HEK293 (cell line): ENCODE measurements around the gene C17orf107.
A peak's percentile ranks its signal among the peaks of the same experiment; 100 is the strongest.

Experiments
- MEIS1 ChIP-seq: sonication (generic); formaldehyde crosslinking; IDR thresholded peaks from 2 replicates; pipeline ENCODE4 v1.8.1; 2022; ENCODE audit warnings: missing genetic modification reagents, mild to moderate bottlenecking, borderline replicate concordance
- MZF1 ChIP-seq: fragments of 450-650 bp; formaldehyde crosslinking; IDR thresholded peaks from 2 replicates; pipeline ENCODE4 v1.5.1; 2017; ENCODE audit warnings: missing biosample characterization, missing genetic modification characterization, borderline replicate concordance
- OSR2 ChIP-seq: fragments of 450-650 bp; formaldehyde crosslinking; IDR thresholded peaks from 2 replicates; pipeline ENCODE4 v1.5.1; 2016; ENCODE audit warnings: missing biosample characterization, missing genetic modification characterization
- SETDB1 ChIP-seq: IDR thresholded peaks from one replicate; pipeline ENCODE4 v1.6.1; 2017; ENCODE audit warnings: mild to moderate bottlenecking, low read length, moderate library complexity, mixed read lengths; ENCODE audit not compliant: insufficient read length
- TRIM28 ChIP-seq: IDR thresholded peaks from 2 replicates; pipeline ENCODE4 v1.6.1; 2011; ENCODE audit warnings: low read length, control low read depth, borderline replicate concordance
- ZBTB48 ChIP-seq: fragments of 450-650 bp; formaldehyde crosslinking; IDR thresholded peaks from 2 replicates; pipeline ENCODE4 v1.5.1; 2016; ENCODE audit warnings: missing biosample characterization, missing genetic modification characterization
- ZFHX2 ChIP-seq: fragments of 450-650 bp; formaldehyde crosslinking; conservative IDR thresholded peaks from 2 replicates; pipeline ENCODE4 v1.5.1; 2016; ENCODE audit warnings: missing biosample characterization, missing genetic modification characterization
- ZFP37 ChIP-seq: fragments of 450-650 bp; formaldehyde crosslinking; IDR thresholded peaks from 2 replicates; pipeline ENCODE4 v1.5.1; 2016; ENCODE audit warnings: missing biosample characterization, missing genetic modification characterization
- ZNF114 ChIP-seq: fragments of 450-650 bp; formaldehyde crosslinking; IDR thresholded peaks from 2 replicates; pipeline ENCODE4 v1.5.0; 2017; ENCODE audit warnings: missing biosample characterization, missing genetic modification characterization
- ZNF175 ChIP-seq: fragments of 450-650 bp; formaldehyde crosslinking; IDR thresholded peaks from 2 replicates; pipeline ENCODE4 v1.5.1; 2016; ENCODE audit warnings: missing biosample characterization, missing genetic modification characterization
- ZNF184 ChIP-seq: fragments of 450-650 bp; IDR thresholded peaks from 2 replicates; pipeline ENCODE4 v1.5.1; 2018; ENCODE audit warnings: missing biosample characterization, mild to moderate bottlenecking, missing genetic modification characterization
- ZNF23 ChIP-seq: fragments of 450-650 bp; formaldehyde crosslinking; IDR thresholded peaks from 2 replicates; pipeline ENCODE4 v1.5.1; 2016; ENCODE audit warnings: missing biosample characterization, missing genetic modification characterization, borderline replicate concordance
- ZNF274 ChIP-seq, 2 experiments: fragments of 200-500 bp in 1 of 2; fragments of 450-650 bp in 1 of 2; sonication (Bioruptor generic) in 1 of 2; formaldehyde crosslinking in 1 of 2; IDR thresholded peaks; 2 replicates each; pipeline versions ENCODE4 v1.5.1 to v1.6.1; 2014 to 2016; ENCODE audit warnings: borderline replicate concordance in 1 of 2, inconsistent platforms in 1 of 2, low read length in 1 of 2, missing biosample characterization in 1 of 2, missing genetic modification characterization in 1 of 2
- ZNF341 ChIP-seq: fragments of 450-650 bp; formaldehyde crosslinking; IDR thresholded peaks from 2 replicates; pipeline ENCODE4; 2016; ENCODE audit warnings: low read depth, missing biosample characterization, missing genetic modification characterization
- ZNF391 ChIP-seq: fragments of 450-650 bp; formaldehyde crosslinking; IDR thresholded peaks from 2 replicates; pipeline ENCODE4 v1.5.1; 2016; ENCODE audit warnings: low read depth, missing biosample characterization, missing genetic modification characterization, borderline replicate concordance
- ZNF404 ChIP-seq: fragments of 450-650 bp; formaldehyde crosslinking; IDR thresholded peaks from 2 replicates; pipeline ENCODE4 v1.5.1; 2017; ENCODE audit warnings: missing biosample characterization, missing genetic modification characterization
- ZNF501 ChIP-seq: fragments of 450-650 bp; formaldehyde crosslinking; IDR thresholded peaks from 2 replicates; pipeline ENCODE4 v1.5.1; 2016; ENCODE audit warnings: missing biosample characterization, missing genetic modification characterization
- ZNF544 ChIP-seq: fragments of 450-650 bp; formaldehyde crosslinking; IDR thresholded peaks from 2 replicates; pipeline ENCODE4 v1.5.0; 2017; ENCODE audit warnings: missing biosample characterization, missing genetic modification characterization
- ZNF626 ChIP-seq: fragments of 450-650 bp; sonication (Bioruptor Pico); formaldehyde crosslinking; IDR thresholded peaks from 2 replicates; pipeline ENCODE4 v1.5.1; 2018; ENCODE audit warnings: missing biosample characterization, missing genetic modification characterization, inconsistent platforms
- ZNF629 ChIP-seq: fragments of 450-650 bp; formaldehyde crosslinking; IDR thresholded peaks from 2 replicates; pipeline ENCODE4 v1.5.1; 2017; ENCODE audit warnings: missing biosample characterization, missing genetic modification characterization
- ZNF701 ChIP-seq: fragments of 450-650 bp; formaldehyde crosslinking; IDR thresholded peaks from 2 replicates; pipeline ENCODE4 v1.5.1; 2016; ENCODE audit warnings: missing biosample characterization, missing genetic modification characterization
- TF ChIP-seq, protein P1 (sequence below): fragments of 450-650 bp; formaldehyde crosslinking; IDR thresholded peaks from 2 replicates; pipeline ENCODE4 v1.5.1; 2016; ENCODE audit warnings: missing biosample characterization, missing genetic modification characterization
- TF ChIP-seq, protein P2 (sequence below): fragments of 450-650 bp; formaldehyde crosslinking; IDR thresholded peaks from 2 replicates; pipeline ENCODE4 v1.5.1; 2016; ENCODE audit warnings: missing biosample characterization, missing genetic modification characterization
- TF ChIP-seq, protein P3 (sequence below): fragments of 450-650 bp; formaldehyde crosslinking; IDR thresholded peaks from 2 replicates; pipeline ENCODE4 v1.5.1; 2016; ENCODE audit warnings: missing biosample characterization, missing genetic modification characterization, low read depth
- TF ChIP-seq, protein P4 (sequence below): fragments of 450-650 bp; formaldehyde crosslinking; IDR thresholded peaks from 2 replicates; pipeline ENCODE4 v1.5.1; 2016; ENCODE audit warnings: missing biosample characterization, missing genetic modification characterization, low read depth
- TF ChIP-seq, protein P5 (sequence below): fragments of 450-650 bp; formaldehyde crosslinking; IDR thresholded peaks from 2 replicates; pipeline ENCODE4 v1.5.1; 2017; ENCODE audit warnings: missing biosample characterization, missing genetic modification characterization
- TF ChIP-seq, protein P6 (sequence below): fragments of 450-650 bp; formaldehyde crosslinking; IDR thresholded peaks from 2 replicates; pipeline ENCODE4 v1.5.1; 2016; ENCODE audit warnings: missing biosample characterization, missing genetic modification characterization

The C17orf107 gene

DNA sequence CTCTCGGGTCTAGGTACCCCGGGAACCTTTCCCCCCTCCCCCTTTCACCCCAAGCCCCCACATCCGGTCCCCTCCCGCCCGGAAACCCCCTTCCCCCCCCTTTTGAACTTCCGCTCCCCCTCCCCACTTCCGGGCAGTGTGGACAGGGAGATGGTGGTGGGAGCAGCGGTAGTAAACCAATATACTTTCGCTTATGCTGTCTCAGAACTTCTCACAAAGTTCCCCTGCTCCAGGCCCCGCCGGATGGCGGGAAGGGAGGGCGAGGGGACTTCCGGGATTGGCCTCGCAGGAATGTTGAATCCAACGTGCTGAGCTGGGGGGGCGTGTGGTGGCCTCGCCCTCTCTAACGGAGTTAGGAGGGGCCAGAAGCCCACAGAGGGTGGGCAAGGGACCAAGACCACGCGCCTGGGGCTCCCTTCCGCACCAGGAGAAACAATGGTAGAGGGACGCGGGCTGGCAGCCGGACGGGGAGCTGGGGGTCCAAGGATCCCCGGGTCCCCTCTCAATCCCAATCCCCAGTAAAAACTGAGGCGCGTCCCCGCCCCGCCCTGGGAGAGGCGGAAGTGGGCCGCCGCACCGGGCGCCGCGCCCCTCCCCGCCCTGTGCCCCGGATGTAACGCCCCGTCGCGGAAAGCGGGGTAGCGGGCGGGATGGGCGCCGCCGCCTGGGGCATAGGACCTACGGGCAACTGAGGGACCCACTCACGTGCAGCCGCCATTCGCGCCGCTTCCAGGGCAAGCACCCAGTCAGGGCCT, 48.3 kb downstream of the C17orf107 start (continued):
- TF ChIP-seq ZNF629 (tag by site-specific recombination) = 0 out of 2 replicates have a peak, but pooled peaks have one; percentile 10
- 0 out of 2 replicates have a peak, but pooled peaks have one; percentile 66 for TF ChIP-seq ZFP37
- peak; percentile 57 for TF ChIP-seq MZF1 (tag by site-specific recombination)
- 0 out of 2 replicates have a peak, but pooled peaks have one; percentile 8 for TF ChIP-seq ZFHX2 (tag by site-specific recombination)
- TF ChIP-seq ZNF626 (tag by site-specific recombination) = no peak
- no peak for TF ChIP-seq SETDB1
- TF ChIP-seq ZNF391 (tag by site-specific recombination) = no peak
- no peak for TF ChIP-seq ZNF184 (tag by site-specific recombination)
- no peak for TF ChIP-seq ZNF404
- no peak for TF ChIP-seq ZNF501
- TF ChIP-seq, protein P1, sequence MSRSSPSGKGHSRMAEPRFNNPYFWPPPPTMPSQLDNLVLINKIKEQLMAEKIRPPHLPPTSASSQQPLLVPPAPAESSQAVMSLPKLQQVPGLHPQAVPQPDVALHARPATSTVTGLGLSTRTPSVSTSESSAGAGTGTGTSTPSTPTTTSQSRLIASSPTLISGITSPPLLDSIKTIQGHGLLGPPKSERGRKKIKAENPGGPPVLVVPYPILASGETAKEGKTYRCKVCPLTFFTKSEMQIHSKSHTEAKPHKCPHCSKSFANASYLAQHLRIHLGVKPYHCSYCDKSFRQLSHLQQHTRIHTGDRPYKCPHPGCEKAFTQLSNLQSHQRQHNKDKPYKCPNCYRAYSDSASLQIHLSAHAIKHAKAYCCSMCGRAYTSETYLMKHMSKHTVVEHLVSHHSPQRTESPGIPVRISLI = no peak
- TF ChIP-seq, protein P2, sequence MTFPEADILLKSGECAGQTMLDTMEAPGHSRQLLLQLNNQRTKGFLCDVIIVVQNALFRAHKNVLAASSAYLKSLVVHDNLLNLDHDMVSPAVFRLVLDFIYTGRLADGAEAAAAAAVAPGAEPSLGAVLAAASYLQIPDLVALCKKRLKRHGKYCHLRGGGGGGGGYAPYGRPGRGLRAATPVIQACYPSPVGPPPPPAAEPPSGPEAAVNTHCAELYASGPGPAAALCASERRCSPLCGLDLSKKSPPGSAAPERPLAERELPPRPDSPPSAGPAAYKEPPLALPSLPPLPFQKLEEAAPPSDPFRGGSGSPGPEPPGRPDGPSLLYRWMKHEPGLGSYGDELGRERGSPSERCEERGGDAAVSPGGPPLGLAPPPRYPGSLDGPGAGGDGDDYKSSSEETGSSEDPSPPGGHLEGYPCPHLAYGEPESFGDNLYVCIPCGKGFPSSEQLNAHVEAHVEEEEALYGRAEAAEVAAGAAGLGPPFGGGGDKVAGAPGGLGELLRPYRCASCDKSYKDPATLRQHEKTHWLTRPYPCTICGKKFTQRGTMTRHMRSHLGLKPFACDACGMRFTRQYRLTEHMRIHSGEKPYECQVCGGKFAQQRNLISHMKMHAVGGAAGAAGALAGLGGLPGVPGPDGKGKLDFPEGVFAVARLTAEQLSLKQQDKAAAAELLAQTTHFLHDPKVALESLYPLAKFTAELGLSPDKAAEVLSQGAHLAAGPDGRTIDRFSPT (tag by site-specific recombination) = 0 out of 2 replicates have a peak, but pooled peaks have one; percentile 71
- TF ChIP-seq, protein P3, sequence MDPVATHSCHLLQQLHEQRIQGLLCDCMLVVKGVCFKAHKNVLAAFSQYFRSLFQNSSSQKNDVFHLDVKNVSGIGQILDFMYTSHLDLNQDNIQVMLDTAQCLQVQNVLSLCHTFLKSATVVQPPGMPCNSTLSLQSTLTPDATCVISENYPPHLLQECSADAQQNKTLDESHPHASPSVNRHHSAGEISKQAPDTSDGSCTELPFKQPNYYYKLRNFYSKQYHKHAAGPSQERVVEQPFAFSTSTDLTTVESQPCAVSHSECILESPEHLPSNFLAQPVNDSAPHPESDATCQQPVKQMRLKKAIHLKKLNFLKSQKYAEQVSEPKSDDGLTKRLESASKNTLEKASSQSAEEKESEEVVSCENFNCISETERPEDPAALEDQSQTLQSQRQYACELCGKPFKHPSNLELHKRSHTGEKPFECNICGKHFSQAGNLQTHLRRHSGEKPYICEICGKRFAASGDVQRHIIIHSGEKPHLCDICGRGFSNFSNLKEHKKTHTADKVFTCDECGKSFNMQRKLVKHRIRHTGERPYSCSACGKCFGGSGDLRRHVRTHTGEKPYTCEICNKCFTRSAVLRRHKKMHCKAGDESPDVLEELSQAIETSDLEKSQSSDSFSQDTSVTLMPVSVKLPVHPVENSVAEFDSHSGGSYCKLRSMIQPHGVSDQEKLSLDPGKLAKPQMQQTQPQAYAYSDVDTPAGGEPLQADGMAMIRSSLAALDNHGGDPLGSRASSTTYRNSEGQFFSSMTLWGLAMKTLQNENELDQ = no peak
- TF ChIP-seq MEIS1 = no peak
- no peak for TF ChIP-seq ZNF114 (tag by site-specific recombination)
- TF ChIP-seq TRIM28 = no peak
- TF ChIP-seq ZNF274 (IDR thresholded peaks at IDR 0.05; ENCODE audit: low read length) = no peak
- no peak for TF ChIP-seq ZNF274 (tag by site-specific recombination; IDR thresholded peaks at IDR 0.05; ENCODE audit: borderline replicate concordance)
- TF ChIP-seq ZNF23 (tag by site-specific recombination) = no peak
- TF ChIP-seq OSR2 (tag by site-specific recombination) = no peak
- TF ChIP-seq ZBTB48 (tag by site-specific recombination) = no peak; the same call in 1 of the 2 replicates
- no peak for TF ChIP-seq ZNF544 (tag by site-specific recombination)
- TF ChIP-seq ZNF175 (tag by site-specific recombination) = no peak
- TF ChIP-seq, protein P4, sequence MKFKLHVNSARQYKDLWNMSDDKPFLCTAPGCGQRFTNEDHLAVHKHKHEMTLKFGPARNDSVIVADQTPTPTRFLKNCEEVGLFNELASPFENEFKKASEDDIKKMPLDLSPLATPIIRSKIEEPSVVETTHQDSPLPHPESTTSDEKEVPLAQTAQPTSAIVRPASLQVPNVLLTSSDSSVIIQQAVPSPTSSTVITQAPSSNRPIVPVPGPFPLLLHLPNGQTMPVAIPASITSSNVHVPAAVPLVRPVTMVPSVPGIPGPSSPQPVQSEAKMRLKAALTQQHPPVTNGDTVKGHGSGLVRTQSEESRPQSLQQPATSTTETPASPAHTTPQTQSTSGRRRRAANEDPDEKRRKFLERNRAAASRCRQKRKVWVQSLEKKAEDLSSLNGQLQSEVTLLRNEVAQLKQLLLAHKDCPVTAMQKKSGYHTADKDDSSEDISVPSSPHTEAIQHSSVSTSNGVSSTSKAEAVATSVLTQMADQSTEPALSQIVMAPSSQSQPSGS (tag by site-specific recombination) = no peak
- TF ChIP-seq, protein P5, sequence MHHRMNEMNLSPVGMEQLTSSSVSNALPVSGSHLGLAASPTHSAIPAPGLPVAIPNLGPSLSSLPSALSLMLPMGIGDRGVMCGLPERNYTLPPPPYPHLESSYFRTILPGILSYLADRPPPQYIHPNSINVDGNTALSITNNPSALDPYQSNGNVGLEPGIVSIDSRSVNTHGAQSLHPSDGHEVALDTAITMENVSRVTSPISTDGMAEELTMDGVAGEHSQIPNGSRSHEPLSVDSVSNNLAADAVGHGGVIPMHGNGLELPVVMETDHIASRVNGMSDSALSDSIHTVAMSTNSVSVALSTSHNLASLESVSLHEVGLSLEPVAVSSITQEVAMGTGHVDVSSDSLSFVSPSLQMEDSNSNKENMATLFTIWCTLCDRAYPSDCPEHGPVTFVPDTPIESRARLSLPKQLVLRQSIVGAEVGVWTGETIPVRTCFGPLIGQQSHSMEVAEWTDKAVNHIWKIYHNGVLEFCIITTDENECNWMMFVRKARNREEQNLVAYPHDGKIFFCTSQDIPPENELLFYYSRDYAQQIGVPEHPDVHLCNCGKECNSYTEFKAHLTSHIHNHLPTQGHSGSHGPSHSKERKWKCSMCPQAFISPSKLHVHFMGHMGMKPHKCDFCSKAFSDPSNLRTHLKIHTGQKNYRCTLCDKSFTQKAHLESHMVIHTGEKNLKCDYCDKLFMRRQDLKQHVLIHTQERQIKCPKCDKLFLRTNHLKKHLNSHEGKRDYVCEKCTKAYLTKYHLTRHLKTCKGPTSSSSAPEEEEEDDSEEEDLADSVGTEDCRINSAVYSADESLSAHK (tag by site-specific recombination) = no peak
- TF ChIP-seq ZNF341 (tag by site-specific recombination) = peak; percentile 68
- TF ChIP-seq ZNF701 = no peak
- TF ChIP-seq, protein P6, sequence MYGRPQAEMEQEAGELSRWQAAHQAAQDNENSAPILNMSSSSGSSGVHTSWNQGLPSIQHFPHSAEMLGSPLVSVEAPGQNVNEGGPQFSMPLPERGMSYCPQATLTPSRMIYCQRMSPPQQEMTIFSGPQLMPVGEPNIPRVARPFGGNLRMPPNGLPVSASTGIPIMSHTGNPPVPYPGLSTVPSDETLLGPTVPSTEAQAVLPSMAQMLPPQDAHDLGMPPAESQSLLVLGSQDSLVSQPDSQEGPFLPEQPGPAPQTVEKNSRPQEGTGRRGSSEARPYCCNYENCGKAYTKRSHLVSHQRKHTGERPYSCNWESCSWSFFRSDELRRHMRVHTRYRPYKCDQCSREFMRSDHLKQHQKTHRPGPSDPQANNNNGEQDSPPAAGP (tag by site-specific recombination) = peak; percentile 70; the same call in 1 of the 2 replicates
